ENCODE data around the gene WNT5B. TPM values are rescaled to one million over a fixed set of nuclear protein-coding genes. Genes with fewer than 3 reads are reported as not detected.

Gene WNT5B
- total and polyA plus RNA-seq, 2 of the 4 experiments (the other 2 are of a cell fraction) = 83.7 to 102 TPM

DNA sequence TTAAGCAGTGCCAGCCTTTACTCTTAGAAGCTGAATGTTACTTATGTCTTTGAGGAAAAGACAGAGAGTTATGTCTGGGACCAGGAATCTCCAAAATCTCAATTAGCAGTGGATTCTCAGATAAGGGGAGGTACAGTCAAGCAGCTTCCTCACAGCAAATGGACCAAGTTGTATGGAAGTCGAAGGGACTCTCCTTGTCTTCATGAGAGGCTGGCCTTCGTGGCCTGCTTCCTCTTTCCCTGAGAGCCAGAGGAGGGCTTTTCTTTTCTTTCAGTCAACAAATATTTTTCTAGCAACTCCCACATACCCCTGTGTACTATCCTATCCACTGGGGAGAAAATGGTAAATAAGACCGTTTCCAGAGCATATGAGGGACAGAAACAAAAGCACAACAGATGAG is 6.6 kb upstream of the WNT5B start:
- Histone ChIP-seq H4K5ac (ENCODE audit: low read depth, low read length) (no peak overlapping the region), H3K4me3 (ENCODE audit: insufficient read depth, low read depth, low read length) (no peak overlapping the region), H3K23ac (ENCODE audit: low read depth, low read length) (no peak overlapping the region), H2AK5ac (ENCODE audit: low read depth, low read length) (0 out of 2 replicates have a peak overlapping the region, but pooled peaks have one; percentile 39), H3K18ac (ENCODE audit: low read depth, low read length) (no peak overlapping the region), H3K36me3 (ENCODE audit: control insufficient read depth, insufficient read depth, low read length) (no peaks in the 10 kb centered on the region), H3K9ac (ENCODE audit: low read depth, low read length) (no peak overlapping the region), H3K4me1 (ENCODE audit: control insufficient read depth, insufficient read depth, low read length) (peaks cover 4% of the 10 kb centered on the region), H3K9me3 (ENCODE audit: control insufficient read depth, insufficient read depth, low read length) (no peaks in the 10 kb centered on the region), H2BK120ac (ENCODE audit: low read depth, low read length) (no peak overlapping the region), H3K9me1 (ENCODE audit: insufficient read depth, low read length) (peaks cover 6% of the 10 kb centered on the region), H3K4me2 (ENCODE audit: low read depth, low read length) (no peak overlapping the region), H2BK20ac (ENCODE audit: low read depth, low read length) (no peak overlapping the region), H3K27me3 (ENCODE audit: control insufficient read depth, insufficient read depth, low read length) (no peaks in the 10 kb centered on the region), H3K14ac (replicated peaks; ENCODE audit: low read depth, low read length) (no peak overlapping the region), H4K91ac (ENCODE audit: insufficient read depth, low read depth, low read length) (no peak overlapping the region), H2AFZ (replicated peaks; ENCODE audit: low read length, poor library complexity) (no peak overlapping the region), H2BK5ac (ENCODE audit: low read depth, low read length, poor library complexity, severe bottlenecking) (no peak overlapping the region), H3K27ac (ENCODE audit: insufficient read depth, low read length) (no peak overlapping the region), H3K4ac (ENCODE audit: low read depth, low read length) (no peak overlapping the region), H2AK9ac (replicated peaks; ENCODE audit: low read depth, low read length, poor library complexity) (no peak overlapping the region), H3K79me1 (ENCODE audit: low read depth in 1 of 2, low read length in 2 of 2) (peaks cover 19 to 71% of the 10 kb centered on the region in 2 experiments), H4K20me1 (ENCODE audit: insufficient read depth, low read length) (peaks cover 3% of the 10 kb centered on the region; the same call in 1 of the 2 replicates), H4K8ac (ENCODE audit: low read depth in 2 of 2, low read length in 2 of 2) (no peak overlapping the region), H2BK15ac (ENCODE audit: low read depth, low read length) (no peak overlapping the region), H3K56ac (ENCODE audit: extremely low read depth, insufficient read depth, low read length) (no peak overlapping the region)
- WGBS, 2 experiments (ENCODE audit: extremely low coverage in 2 of 2, insufficient read length in 1 of 2) = no CpG with 5 or more reads among the region's 3 CpGs
- intact Hi-C loops (cut with micrococcal nuclease) = no loop called here
- dilution Hi-C loops (cut with HindIII; ENCODE audit: low sequenced_read_pairs, unreplicated experiment) = no loop called here
- in situ Hi-C loops (cut with MboI; ENCODE audit: low sequenced_read_pairs) = no loop called here
- ChIA-PET POLR2A (ENCODE audit: unreplicated experiment) (no interaction called here), CTCF (no interaction called here)
- BruUV-seq (replicated peaks) = no TSS peak
- no peak for ATAC-seq (ENCODE audit: low read depth)
- TF ChIP-seq, protein P1, sequence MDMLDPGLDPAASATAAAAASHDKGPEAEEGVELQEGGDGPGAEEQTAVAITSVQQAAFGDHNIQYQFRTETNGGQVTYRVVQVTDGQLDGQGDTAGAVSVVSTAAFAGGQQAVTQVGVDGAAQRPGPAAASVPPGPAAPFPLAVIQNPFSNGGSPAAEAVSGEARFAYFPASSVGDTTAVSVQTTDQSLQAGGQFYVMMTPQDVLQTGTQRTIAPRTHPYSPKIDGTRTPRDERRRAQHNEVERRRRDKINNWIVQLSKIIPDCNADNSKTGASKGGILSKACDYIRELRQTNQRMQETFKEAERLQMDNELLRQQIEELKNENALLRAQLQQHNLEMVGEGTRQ (IDR thresholded peaks at IDR 0.05; ENCODE audit: low read depth, low read length) = no peak
- TF ChIP-seq POLR2A (IDR thresholded peaks at IDR 0.05; ENCODE audit: low read depth, low read length) = no peak
- TF ChIP-seq BHLHE40 (IDR thresholded peaks at IDR 0.05; ENCODE audit: low read depth, low read length) = no peak
- TF ChIP-seq MAZ (IDR thresholded peaks at IDR 0.05; ENCODE audit: borderline replicate concordance, low read depth, low read length) = no peak
- TF ChIP-seq CHD1 (IDR thresholded peaks at IDR 0.05; ENCODE audit: low read depth, low read length) = no peak
- TF ChIP-seq CEBPB (IDR thresholded peaks at IDR 0.05; ENCODE audit: low read depth, low read length) = no peak
- TF ChIP-seq, protein P2, sequence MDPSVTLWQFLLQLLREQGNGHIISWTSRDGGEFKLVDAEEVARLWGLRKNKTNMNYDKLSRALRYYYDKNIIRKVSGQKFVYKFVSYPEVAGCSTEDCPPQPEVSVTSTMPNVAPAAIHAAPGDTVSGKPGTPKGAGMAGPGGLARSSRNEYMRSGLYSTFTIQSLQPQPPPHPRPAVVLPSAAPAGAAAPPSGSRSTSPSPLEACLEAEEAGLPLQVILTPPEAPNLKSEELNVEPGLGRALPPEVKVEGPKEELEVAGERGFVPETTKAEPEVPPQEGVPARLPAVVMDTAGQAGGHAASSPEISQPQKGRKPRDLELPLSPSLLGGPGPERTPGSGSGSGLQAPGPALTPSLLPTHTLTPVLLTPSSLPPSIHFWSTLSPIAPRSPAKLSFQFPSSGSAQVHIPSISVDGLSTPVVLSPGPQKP (IDR thresholded peaks at IDR 0.05; ENCODE audit: borderline replicate concordance, low read depth, low read length) = no peak
- TF ChIP-seq FOS (IDR thresholded peaks at IDR 0.05; ENCODE audit: low read depth, low read length) = no peak
- TF ChIP-seq MXI1 (IDR thresholded peaks at IDR 0.05; ENCODE audit: borderline replicate concordance, low read depth, low read length) = no peak
- DNase-seq = no peak
